Tibial nerve (tissue), 3 donors: ENCODE data around the gene SLCO3A1.

ENCODE experiments used
- EP300 ChIP-seq, 2 donors: sonication (generic); formaldehyde crosslinking; IDR thresholded peaks; one replicate each; pipeline ENCODE4 v1.6.1; 2017; ENCODE audit warnings: antibody characterized with exemption in 2 of 2, mild to moderate bottlenecking in 1 of 2
- POLR2A ChIP-seq, 2 donors: fragments of 450-650 bp; IDR thresholded peaks; one replicate each; pipeline ENCODE4 v1.6.1; 2017; ENCODE audit warnings: antibody characterized with exemption in 2 of 2, mild to moderate bottlenecking in 2 of 2, moderate library complexity in 2 of 2

- TF ChIP-seq POLR2A (IDR thresholded peaks at IDR 0.05) (no peak), EP300 (IDR thresholded peaks at IDR 0.05) (no peak)
Observed at GRCh38 chr15:91954292-91954691, 100.8 kb downstream of the SLCO3A1 start.
